GM06990 (cell line): ENCODE measurements around the gene B3GNT9.

Source experiments
- DNase-seq: peaks from one replicate; pipeline ENCODE4 v3.0.0-alpha.2; 2011; ENCODE audit not compliant: insufficient read length; ENCODE audit errors: extremely low read depth
- H3K27me3 ChIP-seq: replicated peaks from 2 replicates; pipeline ENCODE4 v1.6.0; 2011; ENCODE audit warnings: low read length; ENCODE audit not compliant: control insufficient read depth, insufficient read depth
- H3K36me3 ChIP-seq: 2 replicates; pipeline ENCODE4 v1.5.1; 2011; ENCODE audit warnings: low read length; ENCODE audit not compliant: control insufficient read depth, insufficient read depth
- H3K4me3 ChIP-seq: replicated peaks from 2 replicates; pipeline ENCODE4 v1.5.1; 2011; ENCODE audit warnings: low read depth, mild to moderate bottlenecking, control low read depth, low read length
- TF ChIP-seq, protein P1 (sequence below): IDR thresholded peaks from 2 replicates; pipeline ENCODE4 v1.5.1; 2011; ENCODE audit warnings: low read length, control low read depth, mild to moderate bottlenecking, inconsistent platforms; ENCODE audit not compliant: insufficient read depth, poor library complexity, severe bottlenecking

B3GNT9 gene

GRCh38 chr16:67150833-67151396 lies at the start of gene B3GNT9:
B3GNT9 (minus strand) TSS chr16:67150998; CDS start chr16:67150485, 513 bp downstream.
- peak; percentile 67 for DNase-seq
- Histone ChIP-seq H3K27me3 (no peaks in the 10 kb centered on the region), H3K4me3 (peak within 1 kb of the TSS; percentile 76), H3K36me3 (peaks cover 19% of the 10 kb centered on the region)
- TF ChIP-seq, protein P1, sequence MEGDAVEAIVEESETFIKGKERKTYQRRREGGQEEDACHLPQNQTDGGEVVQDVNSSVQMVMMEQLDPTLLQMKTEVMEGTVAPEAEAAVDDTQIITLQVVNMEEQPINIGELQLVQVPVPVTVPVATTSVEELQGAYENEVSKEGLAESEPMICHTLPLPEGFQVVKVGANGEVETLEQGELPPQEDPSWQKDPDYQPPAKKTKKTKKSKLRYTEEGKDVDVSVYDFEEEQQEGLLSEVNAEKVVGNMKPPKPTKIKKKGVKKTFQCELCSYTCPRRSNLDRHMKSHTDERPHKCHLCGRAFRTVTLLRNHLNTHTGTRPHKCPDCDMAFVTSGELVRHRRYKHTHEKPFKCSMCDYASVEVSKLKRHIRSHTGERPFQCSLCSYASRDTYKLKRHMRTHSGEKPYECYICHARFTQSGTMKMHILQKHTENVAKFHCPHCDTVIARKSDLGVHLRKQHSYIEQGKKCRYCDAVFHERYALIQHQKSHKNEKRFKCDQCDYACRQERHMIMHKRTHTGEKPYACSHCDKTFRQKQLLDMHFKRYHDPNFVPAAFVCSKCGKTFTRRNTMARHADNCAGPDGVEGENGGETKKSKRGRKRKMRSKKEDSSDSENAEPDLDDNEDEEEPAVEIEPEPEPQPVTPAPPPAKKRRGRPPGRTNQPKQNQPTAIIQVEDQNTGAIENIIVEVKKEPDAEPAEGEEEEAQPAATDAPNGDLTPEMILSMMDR: no peak

GRCh38 chr16:67200491-67200890 lies 49.7 kb upstream of the B3GNT9 start:
- DNase-seq: no peak
- H3K36me3 ChIP-seq: peaks cover 64% of the 10 kb centered on the region
- H3K27me3 ChIP-seq: no peaks in the 10 kb centered on the region
- TF ChIP-seq, protein P1: no peak
- H3K4me3 ChIP-seq: no peak overlapping the region

- peaks cover 67% of the 10 kb centered on the region for H3K36me3 ChIP-seq
- DNase-seq: no peak
- H3K27me3 ChIP-seq: no peaks in the 10 kb centered on the region
- TF ChIP-seq, protein P1: peak; percentile 2
- no peak overlapping the region for H3K4me3 ChIP-seq
Measured at GRCh38 chr16:67199808-67200198, 49.0 kb upstream of the B3GNT9 start.

DNA sequence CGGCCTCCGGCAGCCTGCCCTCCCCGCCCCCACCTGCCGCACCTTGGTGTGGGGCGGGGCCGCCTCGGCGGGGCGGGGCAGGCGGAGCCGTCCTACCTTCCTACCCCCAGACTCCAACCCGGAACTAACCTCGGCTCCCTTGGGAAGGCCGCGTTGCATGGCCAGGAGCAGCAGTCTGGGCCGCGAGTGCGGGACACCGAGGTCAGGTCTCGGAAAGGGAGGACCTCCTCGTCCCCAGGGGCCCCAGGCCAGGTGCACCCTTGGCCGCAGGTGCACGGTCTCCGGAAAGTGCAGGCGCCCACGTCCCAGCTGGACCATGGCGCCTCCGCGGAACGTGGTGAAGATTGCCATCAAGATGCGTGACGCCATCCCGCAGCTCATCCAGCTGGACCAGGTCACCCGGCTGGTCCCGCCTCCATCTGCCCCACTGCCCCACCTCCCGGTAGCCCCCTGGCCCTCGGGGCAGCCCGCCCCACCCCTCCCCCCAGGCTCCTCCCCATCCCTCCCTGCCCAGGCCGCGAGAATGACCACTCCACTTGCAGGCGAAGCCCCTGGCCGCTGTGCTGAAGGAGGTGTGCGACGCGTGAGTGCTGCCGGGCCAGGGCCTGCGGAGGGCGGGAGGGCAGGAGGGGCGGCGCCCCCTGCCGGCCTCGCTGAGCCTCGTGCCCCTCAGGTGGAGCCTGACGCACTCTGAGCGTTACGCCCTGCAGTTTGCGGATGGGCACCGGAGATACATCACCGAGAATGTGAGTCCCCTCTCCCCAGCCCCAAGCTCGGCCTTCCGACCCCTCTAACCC lies 48.4 kb upstream of the B3GNT9 start, which contains the start of gene ELMO3:
Gene ELMO3 (plus strand): TSS at position 121 of the 797 bp plus-strand sequence. CDS start 196 bp downstream, at position 317.
- no peak for DNase-seq
- H3K27me3 ChIP-seq: no peaks in the 10 kb centered on the region
- no peak within 1 kb of the TSS for H3K4me3 ChIP-seq
- peaks cover 71% of the 10 kb centered on the region for H3K36me3 ChIP-seq
- TF ChIP-seq, protein P1: no peak

- TF ChIP-seq, protein P1: peak; percentile 67
- H3K36me3 ChIP-seq: peaks cover 67% of the 10 kb centered on the region
- no peak for DNase-seq
- H3K4me3 ChIP-seq: no peak overlapping the region
- H3K27me3 ChIP-seq: no peaks in the 10 kb centered on the region
Measured at GRCh38 chr16:67198238-67198734, 47.5 kb upstream of the B3GNT9 start.
